Fibroblast of lung (primary cell): ENCODE results near the gene SPIRE1. TPM values are rescaled to one million over a fixed set of nuclear protein-coding genes. Genes with fewer than 3 reads are reported as not detected.

Experiments used
- DNase-seq, 2 donors: peaks; one replicate each; pipeline versions ENCODE4 v3.0.0 to v3.0.0-alpha.2; 2010; ENCODE audit warnings: low read depth in 2 of 2
- H2AFZ ChIP-seq: 2 replicates; pipeline ENCODE4 v1.5.1; 2012; ENCODE audit warnings: low read length, control low read depth, inconsistent platforms
- H3K27ac ChIP-seq: 2 replicates; pipeline ENCODE4 v1.5.1; 2011; ENCODE audit warnings: low read length, control low read depth; ENCODE audit not compliant: insufficient read depth
- H3K27me3 ChIP-seq: 2 replicates; pipeline ENCODE4 v1.5.1; 2011; ENCODE audit warnings: mild to moderate bottlenecking, low read length; ENCODE audit not compliant: control insufficient read depth, insufficient read depth
- H3K36me3 ChIP-seq: 2 replicates; pipeline ENCODE4 v1.5.1; 2011; ENCODE audit warnings: low read length; ENCODE audit not compliant: control insufficient read depth, insufficient read depth
- H3K4me1 ChIP-seq: 2 replicates; pipeline ENCODE4 v1.5.1; 2011; ENCODE audit warnings: low read length; ENCODE audit not compliant: control insufficient read depth, insufficient read depth; ENCODE audit errors: extremely low read depth
- H3K4me2 ChIP-seq: 2 replicates; pipeline ENCODE4 v1.5.1; 2011; ENCODE audit warnings: low read length, control low read depth; ENCODE audit not compliant: insufficient read depth; ENCODE audit errors: extremely low read depth
- H3K4me3 ChIP-seq, 4 experiments: fragments of 200-600 bp in 1 of 4; sonication (generic) in 1 of 4; replicated peaks in 1 of 4; 2 replicates each; pipeline ENCODE4 v1.5.1; 2011 to 2016; ENCODE audit warnings: low read length in 4 of 4, low read depth in 3 of 4, mild to moderate bottlenecking in 3 of 4, control low read depth in 2 of 4, inconsistent platforms in 1 of 4, mixed read lengths in 1 of 4; ENCODE audit not compliant: insufficient read depth in 1 of 4; ENCODE audit errors: control extremely low read depth in 1 of 4
- H3K79me2 ChIP-seq: 2 replicates; pipeline ENCODE4 v1.5.1; 2012; ENCODE audit warnings: mild to moderate bottlenecking, low read length, inconsistent platforms; ENCODE audit not compliant: control insufficient read depth, insufficient read depth
- H3K9ac ChIP-seq: 2 replicates; pipeline ENCODE4 v1.5.1; 2011; ENCODE audit warnings: mild to moderate bottlenecking, low read length, control low read depth; ENCODE audit not compliant: insufficient read depth
- H3K9me3 ChIP-seq: 2 replicates; pipeline ENCODE4 v1.5.1; 2012; ENCODE audit warnings: low read depth, low read length; ENCODE audit not compliant: control insufficient read depth, insufficient read depth
- H4K20me1 ChIP-seq: 2 replicates; pipeline ENCODE4 v1.5.1; 2011; ENCODE audit warnings: low read length; ENCODE audit not compliant: control insufficient read depth, insufficient read depth; ENCODE audit errors: extremely low read depth
- CTCF ChIP-seq, 2 donors: IDR thresholded peaks in 1 of 2; conservative IDR thresholded peaks in 1 of 2; 1 replicate in 1 of 2; 2 replicates in 1 of 2; pipeline ENCODE4 v1.5.1; 2011 to 2012; ENCODE audit warnings: low read length in 2 of 2, control low read depth in 1 of 2, inconsistent platforms in 1 of 2, low read depth in 1 of 2, mild to moderate bottlenecking in 1 of 2
- EZH2 ChIP-seq: IDR thresholded peaks from 2 replicates; pipeline ENCODE4 v1.5.1; 2012; ENCODE audit warnings: low read length, control low read depth, mild to moderate bottlenecking; ENCODE audit errors: missing control alignments
- polyA plus RNA-seq, 2 donors: library from polyadenylated mRNA; depleted of rRNA in 1 of 2; stranded (reverse) in 1 of 2; unstranded in 1 of 2; fragments of >200 nt; gene quantifications; 2 replicates each; pipeline ENCODE4 v1.2.1, GENCODE V29; 2011 to 2012; ENCODE audit warnings: missing spikeins in 1 of 2
- total RNA-seq: library from RNA; depleted of rRNA; stranded (reverse); fragments of >200 nt; gene quantifications from 2 replicates; pipeline ENCODE4 v1.2.1, GENCODE V29; 2014

Gene SPIRE1
- total and polyA plus RNA-seq, 2 donors (not counting 1 experiment from before 2014, with no cell fraction given), result 19.0 to 31.0 TPM

- peaks cover 4% of the 10 kb centered on the region for H3K79me2 ChIP-seq
- no peak for TF ChIP-seq EZH2
- TF ChIP-seq CTCF (conservative IDR thresholded peaks at IDR 0.05 in 1 of 2, IDR thresholded peaks at IDR 0.05 in 1 of 2; ENCODE audit: low read depth in 1 of 2, low read length in 2 of 2), result no peak
- no peaks in the 10 kb centered on the region for H3K36me3 ChIP-seq
- no peaks in the 10 kb centered on the region for H3K27me3 ChIP-seq
- no peak overlapping the region for H3K4me3 ChIP-seq
- H3K9ac ChIP-seq, result no peak overlapping the region
- no peak for DNase-seq
- no peak overlapping the region for H3K4me2 ChIP-seq
- H4K20me1 ChIP-seq, result no peaks in the 10 kb centered on the region
- peaks cover 18% of the 10 kb centered on the region for H3K4me1 ChIP-seq
- no peak overlapping the region for H2AFZ ChIP-seq
- H3K27ac ChIP-seq, result no peak overlapping the region
- no peaks in the 10 kb centered on the region for H3K9me3 ChIP-seq
Observed at GRCh38 chr18:12599543-12599942, 58.4 kb downstream of the SPIRE1 start.

GRCh38 chr18:12598181-12598930 lies 59.6 kb downstream of the SPIRE1 start:
- H3K79me2 ChIP-seq, result peaks cover 4% of the 10 kb centered on the region
- H3K4me3 ChIP-seq, result no peak overlapping the region
- TF ChIP-seq EZH2 (no peak), CTCF (conservative IDR thresholded peaks at IDR 0.05 in 1 of 2, IDR thresholded peaks at IDR 0.05 in 1 of 2; ENCODE audit: low read depth in 1 of 2, low read length in 2 of 2) (no peak)
- H3K4me2 ChIP-seq, result peak overlapping the region; percentile 68
- H2AFZ ChIP-seq, result no peak overlapping the region
- H3K27me3 ChIP-seq, result no peaks in the 10 kb centered on the region
- DNase-seq, result peak; percentile 60 to 61
- H3K27ac ChIP-seq, result peak overlapping the region; percentile 71
- H3K36me3 ChIP-seq, result no peaks in the 10 kb centered on the region
- H3K9me3 ChIP-seq, result no peaks in the 10 kb centered on the region
- no peaks in the 10 kb centered on the region for H4K20me1 ChIP-seq
- peaks cover 18% of the 10 kb centered on the region for H3K4me1 ChIP-seq
- no peak overlapping the region for H3K9ac ChIP-seq

- peak; percentile 82 to 94 for DNase-seq
- Histone ChIP-seq H3K36me3 (no peaks in the 10 kb centered on the region), H3K4me3 (no peak overlapping the region), H3K4me1 (peaks cover 18% of the 10 kb centered on the region), H3K27me3 (no peaks in the 10 kb centered on the region), H3K9me3 (no peaks in the 10 kb centered on the region), H3K4me2 (peak overlapping the region; percentile 68), H2AFZ (no peak overlapping the region), H3K27ac (peak overlapping the region; percentile 5), H4K20me1 (no peaks in the 10 kb centered on the region), H3K9ac (no peak overlapping the region), H3K79me2 (peaks cover 4% of the 10 kb centered on the region)
- TF ChIP-seq EZH2 (no peak), CTCF (conservative IDR thresholded peaks at IDR 0.05 in 1 of 2, IDR thresholded peaks at IDR 0.05 in 1 of 2; ENCODE audit: low read depth in 1 of 2, low read length in 2 of 2) (no peak)
Observed at GRCh38 chr18:12597760-12598159, 60.1 kb downstream of the SPIRE1 start.
